NB4 (cell line): ENCODE data around the gene DHCR24.
A peak's percentile ranks its signal among the peaks of the same experiment; 100 is the strongest.

Source experiments
- CTCF ChIP-seq: IDR thresholded peaks from one replicate; pipeline ENCODE4 v1.5.1; 2012; ENCODE audit warnings: low read depth, low read length
- MYC ChIP-seq: IDR thresholded peaks from 2 replicates; pipeline ENCODE4 v1.6.1; 2011; ENCODE audit warnings: low read depth, low read length

DNA sequence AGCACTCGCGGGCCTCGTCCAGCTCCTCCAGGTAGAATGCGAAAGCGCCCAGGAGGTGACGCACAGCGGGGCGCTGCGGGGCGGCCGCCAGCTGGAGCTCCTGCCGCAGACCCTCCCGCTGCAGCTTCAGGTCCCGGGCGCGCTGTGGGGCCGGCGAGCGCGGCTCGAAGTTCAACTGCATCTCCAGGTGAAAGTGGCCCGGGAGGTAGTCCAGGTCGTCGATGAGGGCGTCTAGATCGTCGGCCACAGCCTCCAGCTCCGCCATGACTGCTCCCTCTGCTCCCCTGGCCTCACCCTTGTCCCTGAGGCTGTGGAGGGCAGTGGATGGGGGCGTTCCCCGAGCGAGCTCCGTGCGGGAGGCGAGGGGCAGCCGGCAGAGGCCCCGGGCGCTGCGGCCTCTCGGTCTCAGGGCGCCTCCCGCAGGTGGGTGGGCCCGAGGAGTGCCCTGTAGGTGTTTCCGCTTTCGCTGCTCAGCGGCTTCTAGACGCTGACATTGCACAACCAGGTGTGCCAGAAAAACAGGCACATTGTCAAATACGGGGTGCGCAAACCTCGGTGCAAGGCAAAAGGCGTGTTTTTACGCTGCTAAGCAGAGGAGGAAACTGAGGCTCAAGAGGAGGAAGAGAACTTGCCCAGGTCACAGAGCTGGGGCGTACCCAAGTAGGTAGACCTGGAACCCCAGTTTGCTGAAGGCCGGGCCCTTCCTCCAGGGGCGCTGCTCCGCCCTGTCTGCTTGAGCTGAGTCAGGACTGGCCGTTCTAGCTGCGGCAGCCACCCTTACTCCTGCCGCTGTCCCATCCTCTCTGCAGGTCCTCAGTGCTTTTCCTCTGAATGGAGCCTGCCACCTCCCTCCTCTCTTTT lies 85.9 kb downstream of the DHCR24 start, which contains the start of gene TTC22:
- TF ChIP-seq CTCF (peak; percentile 48), MYC (no peak)
